K562 (cell line): ENCODE results near the gene FMNL2.

Experiments used
- BMI1 ChIP-seq: fragments of 150-350 bp; IDR thresholded peaks from 2 replicates; pipeline ENCODE4 v1.6.1; 2014; ENCODE audit warnings: low read length
- BRCA1 ChIP-seq, 2 experiments: fragments of 450-650 bp in 1 of 2; sonication (generic) in 1 of 2; formaldehyde crosslinking in 1 of 2; IDR thresholded peaks; 2 replicates each; pipeline versions ENCODE4 v1.5.0 to v1.6.1; 2017 to 2020; ENCODE audit warnings: mild to moderate bottlenecking in 1 of 2, missing genetic modification reagents in 1 of 2
- CREBBP ChIP-seq: IDR thresholded peaks from one replicate; pipeline ENCODE4 v1.6.1; 2012; ENCODE audit warnings: low read depth, mild to moderate bottlenecking, control low read depth, inconsistent platforms, low read length
- RAD21 ChIP-seq, 2 experiments: fragments of 250-450 bp in 1 of 2; fragments of 450-650 bp in 1 of 2; sonication (Bioruptor Pico) in 1 of 2; formaldehyde crosslinking in 1 of 2; IDR thresholded peaks in 1 of 2; conservative IDR thresholded peaks in 1 of 2; 2 replicates each; pipeline versions ENCODE4 v1.4.0 to v1.8.0; 2020 to 2022; ENCODE audit warnings: mild to moderate bottlenecking in 2 of 2, moderate library complexity in 1 of 2
- ZFX ChIP-seq: sonication (generic); formaldehyde crosslinking; IDR thresholded peaks from 2 replicates; pipeline ENCODE4 v1.8.0; 2022; ENCODE audit warnings: mild to moderate bottlenecking, missing genetic modification reagents, moderate library complexity
- TF ChIP-seq, protein P1 (sequence below): fragments of 450-650 bp; IDR thresholded peaks from 2 replicates; pipeline ENCODE4 v1.6.1; 2017; ENCODE audit warnings: mild to moderate bottlenecking, moderate library complexity
- TF ChIP-seq, protein P2 (sequence below): fragments of 250-450 bp; sonication (Bioruptor Pico); IDR thresholded peaks from 2 replicates; pipeline ENCODE4 v1.4.0; 2020; ENCODE audit warnings: mild to moderate bottlenecking
- TF ChIP-seq, protein P3 (sequence below): fragments of 200-400 bp; formaldehyde crosslinking; IDR thresholded peaks from 2 replicates; pipeline ENCODE4 v1.6.1; 2017; ENCODE audit warnings: mild to moderate bottlenecking, low read depth, low read length, moderate library complexity

DNA sequence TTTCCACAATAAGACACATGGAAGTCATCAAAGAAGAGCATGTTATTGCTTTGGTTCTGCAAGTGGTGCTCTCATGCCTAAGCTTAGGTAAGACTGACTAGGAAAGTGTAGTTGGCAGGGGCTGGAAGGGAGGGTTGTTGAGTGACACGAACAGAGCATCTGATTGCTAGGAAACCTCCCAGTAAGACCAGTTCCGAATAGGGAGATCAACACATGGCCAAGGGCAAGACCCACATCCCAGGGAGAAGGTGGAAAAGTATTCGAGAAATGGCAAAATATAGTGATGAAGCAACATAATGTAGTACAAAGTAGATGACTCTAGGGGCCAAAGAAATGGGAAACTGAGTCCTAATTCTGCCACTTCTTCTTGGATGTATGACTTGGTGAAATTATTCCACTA, 33.8 kb upstream of the FMNL2 start:
- TF ChIP-seq, protein P1, sequence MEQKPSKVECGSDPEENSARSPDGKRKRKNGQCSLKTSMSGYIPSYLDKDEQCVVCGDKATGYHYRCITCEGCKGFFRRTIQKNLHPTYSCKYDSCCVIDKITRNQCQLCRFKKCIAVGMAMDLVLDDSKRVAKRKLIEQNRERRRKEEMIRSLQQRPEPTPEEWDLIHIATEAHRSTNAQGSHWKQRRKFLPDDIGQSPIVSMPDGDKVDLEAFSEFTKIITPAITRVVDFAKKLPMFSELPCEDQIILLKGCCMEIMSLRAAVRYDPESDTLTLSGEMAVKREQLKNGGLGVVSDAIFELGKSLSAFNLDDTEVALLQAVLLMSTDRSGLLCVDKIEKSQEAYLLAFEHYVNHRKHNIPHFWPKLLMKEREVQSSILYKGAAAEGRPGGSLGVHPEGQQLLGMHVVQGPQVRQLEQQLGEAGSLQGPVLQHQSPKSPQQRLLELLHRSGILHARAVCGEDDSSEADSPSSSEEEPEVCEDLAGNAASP: no peak
- TF ChIP-seq BMI1: no peak
- TF ChIP-seq CREBBP: no peak
- TF ChIP-seq, protein P2, sequence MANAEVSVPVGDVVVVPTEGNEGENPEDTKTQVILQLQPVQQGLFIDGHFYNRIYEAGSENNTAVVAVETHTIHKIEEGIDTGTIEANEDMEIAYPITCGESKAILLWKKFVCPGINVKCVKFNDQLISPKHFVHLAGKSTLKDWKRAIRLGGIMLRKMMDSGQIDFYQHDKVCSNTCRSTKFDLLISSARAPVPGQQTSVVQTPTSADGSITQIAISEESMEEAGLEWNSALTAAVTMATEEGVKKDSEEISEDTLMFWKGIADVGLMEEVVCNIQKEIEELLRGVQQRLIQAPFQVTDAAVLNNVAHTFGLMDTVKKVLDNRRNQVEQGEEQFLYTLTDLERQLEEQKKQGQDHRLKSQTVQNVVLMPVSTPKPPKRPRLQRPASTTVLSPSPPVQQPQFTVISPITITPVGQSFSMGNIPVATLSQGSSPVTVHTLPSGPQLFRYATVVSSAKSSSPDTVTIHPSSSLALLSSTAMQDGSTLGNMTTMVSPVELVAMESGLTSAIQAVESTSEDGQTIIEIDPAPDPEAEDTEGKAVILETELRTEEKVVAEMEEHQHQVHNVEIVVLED: no peak
- no peak for TF ChIP-seq BRCA1 (IDR thresholded peaks at IDR 0.05)
- TF ChIP-seq BRCA1 (CRISPR knock-in tag; IDR thresholded peaks at IDR 0.05): no peak
- TF ChIP-seq RAD21 (CRISPR knock-in tag; conservative IDR thresholded peaks at IDR 0.05 in 1 of 2, IDR thresholded peaks at IDR 0.05 in 1 of 2): no peak
- TF ChIP-seq, protein P3, sequence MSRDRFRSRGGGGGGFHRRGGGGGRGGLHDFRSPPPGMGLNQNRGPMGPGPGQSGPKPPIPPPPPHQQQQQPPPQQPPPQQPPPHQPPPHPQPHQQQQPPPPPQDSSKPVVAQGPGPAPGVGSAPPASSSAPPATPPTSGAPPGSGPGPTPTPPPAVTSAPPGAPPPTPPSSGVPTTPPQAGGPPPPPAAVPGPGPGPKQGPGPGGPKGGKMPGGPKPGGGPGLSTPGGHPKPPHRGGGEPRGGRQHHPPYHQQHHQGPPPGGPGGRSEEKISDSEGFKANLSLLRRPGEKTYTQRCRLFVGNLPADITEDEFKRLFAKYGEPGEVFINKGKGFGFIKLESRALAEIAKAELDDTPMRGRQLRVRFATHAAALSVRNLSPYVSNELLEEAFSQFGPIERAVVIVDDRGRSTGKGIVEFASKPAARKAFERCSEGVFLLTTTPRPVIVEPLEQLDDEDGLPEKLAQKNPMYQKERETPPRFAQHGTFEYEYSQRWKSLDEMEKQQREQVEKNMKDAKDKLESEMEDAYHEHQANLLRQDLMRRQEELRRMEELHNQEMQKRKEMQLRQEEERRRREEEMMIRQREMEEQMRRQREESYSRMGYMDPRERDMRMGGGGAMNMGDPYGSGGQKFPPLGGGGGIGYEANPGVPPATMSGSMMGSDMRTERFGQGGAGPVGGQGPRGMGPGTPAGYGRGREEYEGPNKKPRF: no peak
- TF ChIP-seq ZFX (CRISPR knock-in tag): no peak
